IMR-90 (cell line): ENCODE data around the gene HOXA5. TPM values are rescaled to one million over a fixed set of nuclear protein-coding genes. Genes with fewer than 3 reads are reported as not detected.

Experiments used
- ATAC-seq: fragments of 200-7000 bp; cut with Tn5 transposase; 2 replicates; pipeline ENCODE4 v1.9.1; 2020; ENCODE audit warnings: low read depth, mild to moderate bottlenecking, moderate library complexity
- BruUV-seq: library from RNA; stranded (reverse); fragments of 400-500 nt; replicated peaks from 2 replicates; lab custom pipeline; 2021; lab: Mats Ljungman, UMichigan
- CTCF ChIA-PET: fragments of 300-600 bp; formaldehyde crosslinking; extraction: SDS; loops from one replicate; lab custom pipeline; 2021; ENCODE audit warnings: antibody characterized with exemption; lab: Yijun Ruan, JAX
- POLR2A ChIA-PET: fragments of 300-600 bp; sonication (Branson Sonifier 250); formaldehyde crosslinking; loops from one replicate; lab custom pipeline; 2022; ENCODE audit warnings: antibody characterized with exemption; ENCODE audit not compliant: unreplicated experiment; lab: Charles Lee
- DNase-seq: peaks from one replicate; pipeline ENCODE4 v3.0.0; 2013
- H2AFZ ChIP-seq: replicated peaks from 2 replicates; pipeline ENCODE3; 2013; ENCODE audit warnings: low read length, mild to moderate bottlenecking; ENCODE audit not compliant: poor library complexity
- H2AK5ac ChIP-seq: 2 replicates; pipeline ENCODE4 v1.6.1; 2013; ENCODE audit warnings: low read depth, low read length, inconsistent platforms
- H2AK9ac ChIP-seq: replicated peaks from 2 replicates; pipeline ENCODE3; 2013; ENCODE audit warnings: mild to moderate bottlenecking, low read depth, low read length, moderate library complexity; ENCODE audit not compliant: poor library complexity
- H2BK120ac ChIP-seq: 2 replicates; pipeline ENCODE4 v1.6.1; 2013; ENCODE audit warnings: low read depth, low read length, inconsistent platforms
- H2BK15ac ChIP-seq: 3 replicates; pipeline ENCODE4 v1.6.1; 2013; ENCODE audit warnings: low read depth, low read length, inconsistent platforms
- H2BK20ac ChIP-seq: 2 replicates; pipeline ENCODE4 v1.6.1; 2013; ENCODE audit warnings: low read depth, mild to moderate bottlenecking, inconsistent platforms, low read length, moderate library complexity
- H2BK5ac ChIP-seq: 2 replicates; pipeline ENCODE4 v1.6.1; 2013; ENCODE audit warnings: mild to moderate bottlenecking, low read depth, low read length, inconsistent platforms; ENCODE audit not compliant: poor library complexity, severe bottlenecking
- H3K14ac ChIP-seq: replicated peaks from 2 replicates; pipeline ENCODE4 v1.6.1; 2013; ENCODE audit warnings: low read depth, low read length, inconsistent platforms
- H3K18ac ChIP-seq: 2 replicates; pipeline ENCODE4 v1.6.1; 2013; ENCODE audit warnings: low read depth, low read length, control low read depth
- H3K23ac ChIP-seq: 2 replicates; pipeline ENCODE4 v1.6.1; 2013; ENCODE audit warnings: low read depth, low read length, inconsistent platforms
- H3K27ac ChIP-seq: 2 replicates; pipeline ENCODE4 v1.5.1; 2013; ENCODE audit warnings: mild to moderate bottlenecking, control low read depth, low read length; ENCODE audit not compliant: insufficient read depth
- H3K27me3 ChIP-seq: 2 replicates; pipeline ENCODE4 v1.6.1; 2013; ENCODE audit warnings: low read length; ENCODE audit not compliant: control insufficient read depth, insufficient read depth
- H3K36me3 ChIP-seq: 2 replicates; pipeline ENCODE4 v1.6.1; 2013; ENCODE audit warnings: low read length, mixed read lengths; ENCODE audit not compliant: control insufficient read depth, insufficient read depth
- H3K4ac ChIP-seq: 2 replicates; pipeline ENCODE4 v1.6.1; 2013; ENCODE audit warnings: low read depth, low read length, inconsistent platforms
- H3K4me1 ChIP-seq: 2 replicates; pipeline ENCODE4 v1.6.1; 2013; ENCODE audit warnings: low read length, mixed read lengths; ENCODE audit not compliant: control insufficient read depth, insufficient read depth
- H3K4me2 ChIP-seq: 2 replicates; pipeline ENCODE4 v1.6.1; 2013; ENCODE audit warnings: low read depth, mild to moderate bottlenecking, control low read depth, low read length, moderate library complexity
- H3K4me3 ChIP-seq: 2 replicates; pipeline ENCODE4 v1.5.1; 2013; ENCODE audit warnings: low read depth, mild to moderate bottlenecking, control low read depth, low read length, moderate library complexity; ENCODE audit not compliant: insufficient read depth
- H3K56ac ChIP-seq: 2 replicates; pipeline ENCODE4 v1.6.1; 2013; ENCODE audit warnings: low read length, inconsistent platforms; ENCODE audit not compliant: insufficient read depth; ENCODE audit errors: extremely low read depth
- H3K79me1 ChIP-seq, 2 experiments: 2 replicates each; pipeline ENCODE4 v1.6.1; 2013; ENCODE audit warnings: low read length in 2 of 2, inconsistent platforms in 1 of 2, low read depth in 1 of 2
- H3K9ac ChIP-seq: 2 replicates; pipeline ENCODE4 v1.6.1; 2013; ENCODE audit warnings: low read depth, low read length, control low read depth
- H3K9me1 ChIP-seq: 2 replicates; pipeline ENCODE4 v1.6.1; 2013; ENCODE audit warnings: low read length, inconsistent platforms; ENCODE audit not compliant: insufficient read depth
- H3K9me3 ChIP-seq: 2 replicates; pipeline ENCODE4 v1.6.1; 2013; ENCODE audit warnings: low read length; ENCODE audit not compliant: control insufficient read depth, insufficient read depth
- H4K20me1 ChIP-seq: 2 replicates; pipeline ENCODE4 v1.6.1; 2013; ENCODE audit warnings: low read length, inconsistent platforms; ENCODE audit not compliant: insufficient read depth
- H4K5ac ChIP-seq: 2 replicates; pipeline ENCODE4 v1.6.1; 2013; ENCODE audit warnings: mild to moderate bottlenecking, low read depth, low read length, control low read depth
- H4K8ac ChIP-seq, 2 experiments: 2 replicates each; pipeline ENCODE4 v1.6.1; 2013; ENCODE audit warnings: low read depth in 2 of 2, low read length in 2 of 2, control low read depth in 1 of 2, inconsistent platforms in 1 of 2
- H4K91ac ChIP-seq: 2 replicates; pipeline ENCODE4 v1.6.1; 2013; ENCODE audit warnings: low read depth, low read length, inconsistent platforms; ENCODE audit not compliant: insufficient read depth
- RCOR1 ChIP-seq: IDR thresholded peaks from 2 replicates; pipeline ENCODE4 v1.6.1; 2012; ENCODE audit warnings: mild to moderate bottlenecking, low read length, improper control_type of control experiment; ENCODE audit not compliant: insufficient replicate concordance
- whole genome bisulfite sequencing, 2 experiments: methylation state at CpG; one replicate each; pipeline versions ENCODE4 v1.1.5 to v1.1.7; 2013; ENCODE audit warnings: missing lambda C conversion rate in 2 of 2; ENCODE audit not compliant: insufficient read length in 1 of 2; ENCODE audit errors: extremely low coverage in 2 of 2; 5-methylcytosine and 5-hydroxymethylcytosine counted together
- dilution Hi-C: fragments of 300-500 bp; cut with HindIII; formaldehyde crosslinking; loops from one replicate; pipeline ENCODE4 v1.14.3; 2018; ENCODE audit warnings: low sequenced_read_pairs; ENCODE audit not compliant: unreplicated experiment
- in situ Hi-C: fragments of 300-500 bp; cut with MboI; formaldehyde crosslinking; loops from 3 replicates; pipeline ENCODE4 v1.14.3; 2019; ENCODE audit warnings: low sequenced_read_pairs, inconsistent platforms, mixed read lengths
- intact Hi-C: fragments of 100-400 bp; cut with micrococcal nuclease; formaldehyde crosslinking; loops from 2 replicates; pipeline ENCODE4 v1.10.0; 2022
- polyA plus RNA-seq, 3 experiments: library from polyadenylated mRNA; depleted of rRNA; stranded (reverse); fragments of >200 nt; gene quantifications; 2 replicates each; pipeline ENCODE4 v1.2.3, GENCODE V29; 2012; ENCODE audit warnings: low replicate concordance in 1 of 3
- total RNA-seq: library from RNA; depleted of rRNA; stranded (reverse); fragments of >200 nt; gene quantifications from 2 replicates; pipeline ENCODE4 v1.2.3, GENCODE V29; 2012

Gene HOXA5
- total and polyA plus RNA-seq, 2 of the 4 experiments (the other 2 are of a cell fraction), result 19.9 to 29.4 TPM

DNA sequence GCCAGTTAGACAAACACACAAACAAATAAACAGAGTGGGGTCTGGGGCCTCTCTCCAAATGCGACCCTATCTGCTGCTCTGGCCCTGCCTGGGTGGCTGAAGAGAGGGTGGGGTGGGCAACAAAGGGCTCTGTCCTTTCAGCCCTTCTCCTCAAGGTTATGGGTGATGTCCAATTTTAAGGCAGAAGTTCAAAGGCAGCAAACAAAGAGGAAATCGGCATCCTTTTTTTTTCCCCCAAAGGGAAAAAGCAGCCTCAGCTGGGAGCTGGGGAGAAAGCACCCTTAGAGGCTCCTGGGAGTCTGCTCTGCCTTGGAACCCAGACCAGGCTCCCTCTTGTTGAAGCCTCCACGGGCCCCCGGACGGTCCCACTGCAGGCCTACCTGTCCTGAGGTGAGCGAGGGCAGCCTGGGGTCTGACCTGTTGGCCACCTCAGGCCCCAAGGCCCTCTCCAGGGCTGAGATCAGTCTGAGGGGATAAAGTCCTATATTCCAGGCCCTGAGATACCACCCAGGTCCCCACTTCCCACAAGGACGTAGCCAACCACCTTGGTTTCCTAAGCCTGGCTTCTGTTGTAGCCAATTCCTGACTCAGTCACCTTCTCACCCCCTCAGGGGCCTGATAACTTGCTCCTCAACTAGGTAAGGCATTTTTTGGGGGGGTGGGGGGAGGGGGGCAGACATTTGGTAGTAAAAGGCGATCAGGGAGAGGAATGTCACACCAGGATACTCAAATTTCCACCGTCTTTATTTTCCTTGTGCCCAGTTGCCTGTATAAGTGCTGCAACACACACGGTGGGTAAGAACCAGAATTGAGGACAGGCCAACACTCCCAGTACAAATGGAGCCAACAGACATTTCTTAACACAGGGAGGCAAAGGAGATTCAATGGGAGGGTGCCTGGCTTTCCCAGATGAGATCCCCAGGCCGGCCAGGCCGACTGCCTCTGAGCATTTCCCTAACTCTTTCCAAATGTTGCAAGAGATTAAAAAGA is 37.2 kb upstream of the HOXA5 start:
- Histone ChIP-seq H2AK9ac (no peak overlapping the region), H2BK5ac (no peak overlapping the region), H2BK15ac (no peak overlapping the region), H3K27ac (no peak overlapping the region), H3K79me1 (no peaks in the 10 kb centered on the region), H3K56ac (no peak overlapping the region), H3K9me3 (peaks cover 3% of the 10 kb centered on the region; the same call in 1 of the 2 replicates), H2BK120ac (no peak overlapping the region), H3K23ac (no peak overlapping the region), H3K27me3 (peaks cover 87% of the 10 kb centered on the region), H3K4ac (no peak overlapping the region), H3K9ac (no peak overlapping the region), H2AK5ac (no peak overlapping the region), H3K4me2 (no peak overlapping the region), H3K4me1 (peaks cover 1% of the 10 kb centered on the region; the same call in 1 of the 2 replicates), H3K9me1 (no peaks in the 10 kb centered on the region), H4K5ac (no peak overlapping the region), H3K14ac (no peak overlapping the region), H4K91ac (no peak overlapping the region), H3K36me3 (no peaks in the 10 kb centered on the region), H4K20me1 (peaks cover 7% of the 10 kb centered on the region; the same call in 1 of the 2 replicates), H2BK20ac (no peak overlapping the region), H3K4me3 (no peak overlapping the region), H3K18ac (no peak overlapping the region), H4K8ac (no peak overlapping the region), H2AFZ (no peak overlapping the region)
- WGBS, 2 experiments, result 54% methylated on average over 4 of the region's 12 CpGs; no CpG with 5 or more reads in 1 of the 2 experiments
- no peak for ATAC-seq
- BruUV-seq, result no TSS peak
- dilution Hi-C loops, result no loop called here
- no peak for DNase-seq
- in situ Hi-C loops, result no loop called here
- TF ChIP-seq RCOR1, result no peak
- ChIA-PET POLR2A (no interaction called here), CTCF (interaction anchor here (0.6 to 1.3 kb wide), 10 partner anchors 9 to 1288 kb away, joined by 3 to 5 read pairs (median 3); partner anchors contain the start of gene HOXA5)
- intact Hi-C loops, result no loop called here
